GM20000 (cell line): ENCODE data around the gene CPNE4.

ENCODE experiments used
- DNase-seq: peaks from one replicate; pipeline ENCODE4 v3.0.0; 2012; ENCODE audit warnings: low spot score
- TF ChIP-seq, protein P1 (sequence below): IDR thresholded peaks from 2 replicates; pipeline ENCODE4 v1.5.1; 2012; ENCODE audit warnings: mild to moderate bottlenecking, control low read depth; ENCODE audit errors: extremely low read depth, missing control alignments

CPNE4 gene

GRCh38 chr3:131733086-131733841, 301.6 kb downstream of the CPNE4 start:
- no peak for DNase-seq
- TF ChIP-seq, protein P1, sequence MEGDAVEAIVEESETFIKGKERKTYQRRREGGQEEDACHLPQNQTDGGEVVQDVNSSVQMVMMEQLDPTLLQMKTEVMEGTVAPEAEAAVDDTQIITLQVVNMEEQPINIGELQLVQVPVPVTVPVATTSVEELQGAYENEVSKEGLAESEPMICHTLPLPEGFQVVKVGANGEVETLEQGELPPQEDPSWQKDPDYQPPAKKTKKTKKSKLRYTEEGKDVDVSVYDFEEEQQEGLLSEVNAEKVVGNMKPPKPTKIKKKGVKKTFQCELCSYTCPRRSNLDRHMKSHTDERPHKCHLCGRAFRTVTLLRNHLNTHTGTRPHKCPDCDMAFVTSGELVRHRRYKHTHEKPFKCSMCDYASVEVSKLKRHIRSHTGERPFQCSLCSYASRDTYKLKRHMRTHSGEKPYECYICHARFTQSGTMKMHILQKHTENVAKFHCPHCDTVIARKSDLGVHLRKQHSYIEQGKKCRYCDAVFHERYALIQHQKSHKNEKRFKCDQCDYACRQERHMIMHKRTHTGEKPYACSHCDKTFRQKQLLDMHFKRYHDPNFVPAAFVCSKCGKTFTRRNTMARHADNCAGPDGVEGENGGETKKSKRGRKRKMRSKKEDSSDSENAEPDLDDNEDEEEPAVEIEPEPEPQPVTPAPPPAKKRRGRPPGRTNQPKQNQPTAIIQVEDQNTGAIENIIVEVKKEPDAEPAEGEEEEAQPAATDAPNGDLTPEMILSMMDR: no peak

GRCh38 chr3:131731709-131732108, 303.1 kb downstream of the CPNE4 start:
- no peak for DNase-seq
- TF ChIP-seq, protein P1: no peak

GRCh38 chr3:131730581-131730980, 304.2 kb downstream of the CPNE4 start:
- TF ChIP-seq, protein P1: no peak
- no peak for DNase-seq

- DNase-seq: no peak
- TF ChIP-seq, protein P1: no peak
Observed at GRCh38 chr3:131729643-131730017, 305.2 kb downstream of the CPNE4 start.

DNA sequence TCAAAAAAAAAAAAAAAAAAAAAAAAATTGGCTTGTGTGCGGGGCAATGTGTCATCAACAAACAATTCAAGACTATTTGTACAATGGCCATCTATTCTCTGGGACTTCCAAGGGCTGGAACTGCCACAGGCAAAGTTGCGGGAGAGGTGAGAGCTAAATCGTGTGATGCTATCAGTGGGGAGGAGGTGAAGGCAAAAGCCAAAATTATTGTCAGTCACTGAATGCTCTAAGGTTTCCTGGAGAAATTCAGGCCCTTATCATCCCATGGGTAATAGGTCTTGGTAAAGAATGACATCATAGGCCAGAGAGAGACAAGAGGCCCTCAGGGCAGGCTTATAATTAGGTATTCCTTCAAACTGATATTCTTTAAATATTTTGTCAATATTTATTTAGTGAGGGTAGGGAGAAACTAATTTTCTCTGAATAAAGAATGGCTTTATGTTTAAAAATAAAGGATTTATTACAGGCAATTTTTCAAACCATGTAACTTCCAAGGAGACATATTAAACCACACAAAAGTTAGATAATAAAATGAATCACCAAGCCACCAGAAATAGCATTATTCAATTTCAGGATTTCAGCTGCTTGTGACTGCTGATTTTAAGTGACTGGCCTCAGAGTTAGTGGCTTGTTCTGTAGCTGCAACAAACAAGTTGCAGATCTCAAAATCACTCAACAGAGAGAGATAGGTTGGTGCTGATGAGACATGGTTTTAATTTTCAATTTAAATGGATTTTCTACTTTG, 305.7 kb downstream of the CPNE4 start:
- TF ChIP-seq, protein P1: no peak
- no peak for DNase-seq

GRCh38 chr3:131725414-131725813, 309.4 kb downstream of the CPNE4 start:
- TF ChIP-seq, protein P1: no peak

GRCh38 chr3:131723343-131723742, 311.5 kb downstream of the CPNE4 start:
- no peak for DNase-seq
- TF ChIP-seq, protein P1: no peak

More at GRCh38 chr3:131725414-131725813, 309.4 kb downstream of the CPNE4 start:
- DNase-seq: no peak
